Measurements from ENCODE around the gene SH2D1B. TPM values are rescaled to one million over a fixed set of nuclear protein-coding genes. Genes with fewer than 3 reads are reported as not detected.

The SH2D1B gene
- total and polyA plus RNA-seq, 2 donors (not counting 1 experiment from before 2014, with no cell fraction given): 0.15 TPM

DNA sequence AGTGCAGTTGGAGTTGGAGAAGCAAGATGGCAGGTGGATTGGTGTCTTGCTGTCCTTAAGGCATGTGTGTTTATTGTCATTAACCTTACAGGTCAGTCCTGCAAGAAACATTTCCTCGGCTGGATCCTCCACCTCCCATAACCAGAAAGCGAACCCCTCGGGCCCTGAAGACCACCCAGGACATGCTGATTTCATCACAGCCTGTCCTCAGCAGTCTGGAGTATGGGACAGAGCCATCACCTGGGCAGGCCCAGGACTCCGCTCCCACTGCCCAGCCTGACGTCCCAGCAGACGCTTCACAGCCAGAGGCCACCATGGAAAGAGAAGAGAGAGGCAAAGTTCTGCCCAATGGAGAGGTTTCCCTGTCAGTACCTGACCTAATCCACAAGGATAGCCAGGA lies 28.8 kb downstream of the SH2D1B start:
- H3K4me3 Mint-ChIP-seq: no peak overlapping the region
- no peaks in the 10 kb centered on the region for H3K9me3 Mint-ChIP-seq (ENCODE audit: insufficient read depth)
- ATAC-seq (ENCODE audit: low read depth) (no peak), DNase-seq (no peak)
- Histone ChIP-seq H3K4me2 (replicated peaks; ENCODE audit: low read depth, low read length, poor library complexity, severe bottlenecking) (no peak overlapping the region), H3K4me3 (ENCODE audit: control extremely low read depth in 1 of 5, extremely low read depth in 1 of 5, insufficient read depth in 1 of 5, low read depth in 2 of 5, low read length in 4 of 5) (no peak overlapping the region), H3K4me1 (ENCODE audit: control insufficient read depth in 2 of 2, insufficient read depth in 2 of 2, low read length in 2 of 2) (no peaks in the 10 kb centered on the region), H3K9ac (ENCODE audit: low read length) (no peak overlapping the region), H3K79me2 (ENCODE audit: control insufficient read depth, insufficient read depth, low read length) (no peaks in the 10 kb centered on the region), H3K27ac (ENCODE audit: low read length in 2 of 2) (no peak overlapping the region), H3K36me3 (replicated peaks in 1 of 2; ENCODE audit: control extremely low read depth in 1 of 2, control insufficient read depth in 1 of 2, extremely low read depth in 1 of 2, insufficient read depth in 2 of 2, low read length in 1 of 2) (no peaks in the 10 kb centered on the region), H3K27me3 (replicated peaks in 1 of 4; ENCODE audit: control extremely low read depth in 1 of 4, control insufficient read depth in 3 of 4, insufficient read depth in 4 of 4, low read length in 3 of 4) (no peaks in the 10 kb centered on the region), H2AFZ (ENCODE audit: insufficient read depth, low read depth, low read length, poor library complexity, severe bottlenecking) (no peak overlapping the region), H3K9me3 (ENCODE audit: control extremely low read depth in 1 of 3, control insufficient read depth in 2 of 3, insufficient read depth in 1 of 3, low read length in 2 of 3) (no peaks in the 10 kb centered on the region), H4K20me1 (ENCODE audit: control insufficient read depth, insufficient read depth, low read length, poor library complexity, severe bottlenecking) (no peaks in the 10 kb centered on the region)
- POLR2A ChIA-PET: no interaction called here
- WGBS (ENCODE audit: insufficient coverage): 91% methylated on average over 6 of the region's 6 CpGs
- no peak overlapping the region for H3K27ac Mint-ChIP-seq
- TF ChIP-seq, protein P1, sequence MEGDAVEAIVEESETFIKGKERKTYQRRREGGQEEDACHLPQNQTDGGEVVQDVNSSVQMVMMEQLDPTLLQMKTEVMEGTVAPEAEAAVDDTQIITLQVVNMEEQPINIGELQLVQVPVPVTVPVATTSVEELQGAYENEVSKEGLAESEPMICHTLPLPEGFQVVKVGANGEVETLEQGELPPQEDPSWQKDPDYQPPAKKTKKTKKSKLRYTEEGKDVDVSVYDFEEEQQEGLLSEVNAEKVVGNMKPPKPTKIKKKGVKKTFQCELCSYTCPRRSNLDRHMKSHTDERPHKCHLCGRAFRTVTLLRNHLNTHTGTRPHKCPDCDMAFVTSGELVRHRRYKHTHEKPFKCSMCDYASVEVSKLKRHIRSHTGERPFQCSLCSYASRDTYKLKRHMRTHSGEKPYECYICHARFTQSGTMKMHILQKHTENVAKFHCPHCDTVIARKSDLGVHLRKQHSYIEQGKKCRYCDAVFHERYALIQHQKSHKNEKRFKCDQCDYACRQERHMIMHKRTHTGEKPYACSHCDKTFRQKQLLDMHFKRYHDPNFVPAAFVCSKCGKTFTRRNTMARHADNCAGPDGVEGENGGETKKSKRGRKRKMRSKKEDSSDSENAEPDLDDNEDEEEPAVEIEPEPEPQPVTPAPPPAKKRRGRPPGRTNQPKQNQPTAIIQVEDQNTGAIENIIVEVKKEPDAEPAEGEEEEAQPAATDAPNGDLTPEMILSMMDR (IDR thresholded peaks at IDR 0.05): no peak
- no peak for TF ChIP-seq EZH2 (IDR thresholded peaks at IDR 0.05; ENCODE audit: borderline replicate concordance, insufficient read depth, low read depth, low read length, poor library complexity, severe bottlenecking)
- peaks cover 4% of the 10 kb centered on the region for H3K27me3 Mint-ChIP-seq
- CTCF ChIA-PET: no interaction called here
- no peaks in the 10 kb centered on the region for H3K4me1 Mint-ChIP-seq
- intact Hi-C loops (cut with micrococcal nuclease): no loop called here

- no peaks in the 10 kb centered on the region for H3K36me3 ChIP-seq (replicated peaks in 1 of 2; ENCODE audit: control extremely low read depth in 1 of 2, control insufficient read depth in 1 of 2, extremely low read depth in 1 of 2, insufficient read depth in 2 of 2, low read length in 1 of 2)
- ChIA-PET CTCF (no interaction called here), POLR2A (no interaction called here)
- no peak overlapping the region for H3K4me2 ChIP-seq (replicated peaks; ENCODE audit: low read depth, low read length, poor library complexity, severe bottlenecking)
- no peaks in the 10 kb centered on the region for H3K4me1 ChIP-seq (ENCODE audit: control insufficient read depth in 2 of 2, insufficient read depth in 2 of 2, low read length in 2 of 2)
- DNase-seq (no peak), ATAC-seq (ENCODE audit: low read depth) (no peak)
- no peaks in the 10 kb centered on the region for H3K4me1 Mint-ChIP-seq
- no peaks in the 10 kb centered on the region for H3K27me3 ChIP-seq (replicated peaks in 1 of 4; ENCODE audit: control extremely low read depth in 1 of 4, control insufficient read depth in 3 of 4, insufficient read depth in 4 of 4, low read length in 3 of 4)
- 93% methylated on average over 13 of the region's 13 CpGs for WGBS (ENCODE audit: insufficient coverage)
- TF ChIP-seq, protein P1 (IDR thresholded peaks at IDR 0.05): no peak
- TF ChIP-seq EZH2 (IDR thresholded peaks at IDR 0.05; ENCODE audit: borderline replicate concordance, insufficient read depth, low read depth, low read length, poor library complexity, severe bottlenecking): no peak
- H3K9me3 ChIP-seq (ENCODE audit: control extremely low read depth in 1 of 3, control insufficient read depth in 2 of 3, insufficient read depth in 1 of 3, low read length in 2 of 3): no peaks in the 10 kb centered on the region
- H3K27ac ChIP-seq (ENCODE audit: low read length in 2 of 2): no peak overlapping the region
- intact Hi-C loops (cut with micrococcal nuclease): no loop called here
- H3K79me2 ChIP-seq (ENCODE audit: control insufficient read depth, insufficient read depth, low read length): no peaks in the 10 kb centered on the region
- no peaks in the 10 kb centered on the region for H3K9me3 Mint-ChIP-seq (ENCODE audit: insufficient read depth)
- no peak overlapping the region for H2AFZ ChIP-seq (ENCODE audit: insufficient read depth, low read depth, low read length, poor library complexity, severe bottlenecking)
- no peak overlapping the region for H3K4me3 Mint-ChIP-seq
- H3K4me3 ChIP-seq (ENCODE audit: control extremely low read depth in 1 of 5, extremely low read depth in 1 of 5, insufficient read depth in 1 of 5, low read depth in 2 of 5, low read length in 4 of 5): no peak overlapping the region
- no peak overlapping the region for H3K27ac Mint-ChIP-seq
- H3K27me3 Mint-ChIP-seq: peaks cover 4% of the 10 kb centered on the region
- H4K20me1 ChIP-seq (ENCODE audit: control insufficient read depth, insufficient read depth, low read length, poor library complexity, severe bottlenecking): no peaks in the 10 kb centered on the region
- no peak overlapping the region for H3K9ac ChIP-seq (ENCODE audit: low read length)
Observed at GRCh38 chr1:162381941-162382750, 29.8 kb downstream of the SH2D1B start.

All from B cell (primary cell).